Measurements from ENCODE around the gene OR8B3.
"Not testable (repeated sequence)": the region's sequence is repeated elsewhere in the genome, so short reads cannot be mapped to it uniquely, and the experiment has no call there.

OR8B3 gene

DNA sequence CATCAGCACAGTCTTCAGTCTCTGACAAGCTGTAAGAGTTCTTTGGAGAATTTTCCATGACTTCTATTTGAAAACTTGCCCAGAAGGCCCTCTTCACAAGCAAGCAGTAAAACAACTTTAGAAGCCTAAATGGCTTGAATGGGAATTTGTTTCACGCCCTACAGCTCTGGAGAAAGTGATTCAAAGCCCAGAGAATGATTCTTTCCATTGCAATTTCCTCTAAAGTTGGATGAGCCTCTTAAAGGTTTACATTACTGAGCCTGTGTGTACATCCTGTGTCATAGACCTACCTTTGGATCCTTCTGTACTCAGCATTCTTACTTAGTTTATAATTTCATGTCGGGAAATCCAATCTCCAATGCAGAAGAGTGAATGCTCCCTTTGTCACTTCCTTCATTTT, 6.8 kb upstream of the OR8B3 start:
- no peak overlapping the region for H3K4me3 ChIP-seq (replicated peaks; ENCODE audit: low read depth, low read length)
- no peak for DNase-seq (ENCODE audit: low read depth)
- TF ChIP-seq, protein P1, sequence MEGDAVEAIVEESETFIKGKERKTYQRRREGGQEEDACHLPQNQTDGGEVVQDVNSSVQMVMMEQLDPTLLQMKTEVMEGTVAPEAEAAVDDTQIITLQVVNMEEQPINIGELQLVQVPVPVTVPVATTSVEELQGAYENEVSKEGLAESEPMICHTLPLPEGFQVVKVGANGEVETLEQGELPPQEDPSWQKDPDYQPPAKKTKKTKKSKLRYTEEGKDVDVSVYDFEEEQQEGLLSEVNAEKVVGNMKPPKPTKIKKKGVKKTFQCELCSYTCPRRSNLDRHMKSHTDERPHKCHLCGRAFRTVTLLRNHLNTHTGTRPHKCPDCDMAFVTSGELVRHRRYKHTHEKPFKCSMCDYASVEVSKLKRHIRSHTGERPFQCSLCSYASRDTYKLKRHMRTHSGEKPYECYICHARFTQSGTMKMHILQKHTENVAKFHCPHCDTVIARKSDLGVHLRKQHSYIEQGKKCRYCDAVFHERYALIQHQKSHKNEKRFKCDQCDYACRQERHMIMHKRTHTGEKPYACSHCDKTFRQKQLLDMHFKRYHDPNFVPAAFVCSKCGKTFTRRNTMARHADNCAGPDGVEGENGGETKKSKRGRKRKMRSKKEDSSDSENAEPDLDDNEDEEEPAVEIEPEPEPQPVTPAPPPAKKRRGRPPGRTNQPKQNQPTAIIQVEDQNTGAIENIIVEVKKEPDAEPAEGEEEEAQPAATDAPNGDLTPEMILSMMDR (IDR thresholded peaks at IDR 0.05; ENCODE audit: low read length, missing control alignments) = no peak

DNA sequence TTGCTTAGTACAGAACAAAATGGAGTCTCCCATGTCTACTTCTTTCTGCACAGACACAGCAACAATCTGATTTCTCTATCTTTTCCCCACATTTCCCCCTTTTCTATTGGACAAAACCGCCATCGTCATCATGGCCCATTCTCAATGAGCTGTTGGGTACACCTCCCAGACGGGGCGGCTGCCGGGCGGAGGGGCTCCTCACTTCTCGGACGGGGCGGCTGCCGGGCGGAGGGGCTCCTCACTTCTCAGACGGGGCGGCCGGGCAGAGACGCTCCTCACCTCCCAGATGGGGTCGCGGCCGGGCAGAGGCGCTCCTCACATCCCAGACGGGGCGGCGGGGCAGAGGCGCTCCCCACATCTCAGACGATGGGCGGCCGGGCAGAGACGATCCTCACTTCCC, 4.4 kb upstream of the OR8B3 start:
- not testable (repeated sequence) for H3K4me3 ChIP-seq (replicated peaks; ENCODE audit: low read depth, low read length); DNase-seq (ENCODE audit: low read depth)

DNA sequence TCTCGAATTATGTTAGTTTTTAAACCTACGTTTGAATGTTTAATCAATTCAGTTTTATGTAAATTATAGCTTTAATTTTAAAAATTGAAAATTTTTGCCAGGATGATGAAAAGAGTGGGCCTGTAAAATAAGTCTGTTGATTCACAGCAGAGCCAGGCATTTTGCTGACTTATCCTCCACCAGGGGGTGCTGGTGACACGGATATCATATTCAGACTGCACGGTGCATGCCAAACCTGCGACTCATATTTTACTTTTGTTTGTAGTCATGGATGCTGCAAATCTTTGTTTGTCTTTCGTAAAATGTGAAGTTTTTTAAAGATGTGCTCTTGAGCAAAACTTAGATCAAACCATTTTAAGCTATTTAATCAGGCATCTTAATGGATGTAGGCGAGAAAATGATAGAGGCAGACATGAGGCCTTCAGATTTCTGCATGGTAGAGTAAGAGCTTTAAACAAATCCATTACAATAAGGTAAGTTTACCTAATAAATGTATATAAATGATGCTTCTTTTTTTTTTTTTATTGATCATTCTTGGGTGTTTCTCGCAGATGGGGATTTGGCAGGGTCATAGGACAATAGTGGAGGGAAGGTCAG, 3.6 kb upstream of the OR8B3 start:
- TF ChIP-seq, protein P1 (IDR thresholded peaks at IDR 0.05; ENCODE audit: low read length, missing control alignments) = peak; percentile 86
- DNase-seq (ENCODE audit: low read depth) = peak; percentile 92
- H3K4me3 ChIP-seq (replicated peaks; ENCODE audit: low read depth, low read length) = no peak overlapping the region

DNA sequence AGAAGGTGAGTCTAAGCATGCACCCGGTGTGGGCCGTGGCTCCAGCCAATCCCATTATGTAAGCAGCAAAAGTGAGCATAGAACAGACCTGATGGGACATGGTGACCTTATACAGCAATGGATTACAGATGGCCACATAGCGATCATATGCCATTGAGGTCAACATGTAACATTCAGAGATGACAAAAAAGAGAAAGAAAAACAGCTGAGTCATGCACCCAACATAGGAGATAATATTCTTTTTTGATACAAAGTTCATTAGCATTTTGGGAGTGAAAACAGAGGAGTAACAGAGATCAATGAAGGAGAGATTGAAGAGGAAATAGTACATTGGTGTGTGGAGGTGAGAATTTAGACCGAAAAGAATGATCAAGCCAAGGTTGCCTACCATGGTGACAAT, 2.0 kb downstream of the OR8B3 start:
- not testable (repeated sequence) for H3K4me3 ChIP-seq (replicated peaks; ENCODE audit: low read depth, low read length)

DNA sequence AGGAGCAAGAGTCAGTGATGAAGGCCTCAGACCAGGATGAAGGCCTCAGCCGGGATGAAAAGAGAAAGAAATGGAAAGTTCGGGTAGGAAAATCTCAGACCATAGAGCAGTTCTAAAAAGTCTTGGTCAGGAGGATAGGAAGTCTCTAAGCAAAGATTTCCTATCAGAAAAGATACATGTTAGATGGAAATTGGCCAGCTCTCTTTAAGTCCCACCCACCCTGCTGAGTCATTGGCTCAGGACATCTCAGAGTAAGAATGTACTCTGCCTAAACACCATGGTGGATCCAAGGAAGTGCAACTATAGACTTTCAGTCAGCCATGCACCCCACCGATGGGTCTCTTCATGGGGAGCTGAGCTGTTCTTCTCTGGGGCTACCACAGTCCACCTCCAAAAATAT, 4.4 kb downstream of the OR8B3 start:
- H3K4me3 ChIP-seq (replicated peaks; ENCODE audit: low read depth, low read length) = no peak overlapping the region
- DNase-seq (ENCODE audit: low read depth) = peak; percentile 20
- TF ChIP-seq, protein P1 (IDR thresholded peaks at IDR 0.05; ENCODE audit: low read length, missing control alignments) = no peak

More for the DNA sequence above, 2.0 kb downstream of the OR8B3 start:
- not testable (repeated sequence) for DNase-seq (ENCODE audit: low read depth)

DNA sequence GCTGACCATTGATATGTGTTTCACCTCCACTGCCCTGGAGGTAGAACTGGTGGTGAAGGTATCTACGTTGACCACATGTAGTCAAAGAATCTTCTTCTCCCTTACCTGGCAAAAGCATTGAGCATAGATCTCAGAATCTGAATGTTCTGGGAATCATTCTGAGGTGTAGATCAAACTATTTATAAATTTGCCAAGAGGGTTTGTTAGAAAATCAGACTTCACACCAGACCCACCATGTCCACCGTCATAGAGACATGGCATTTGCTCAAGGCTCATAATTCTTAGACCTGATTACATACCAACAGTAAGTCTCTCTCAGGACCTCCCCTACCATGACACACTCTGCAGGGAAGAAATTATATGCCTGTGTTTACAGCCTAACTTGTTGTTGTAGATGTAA, 14.4 kb downstream of the OR8B3 start, which contains the start of gene OR8B2:
TSS of gene OR8B2 (minus strand) at position 101 of the 400 bp plus-strand sequence. CDS start 1,156 bp downstream, outside the sequence.
- TF ChIP-seq, protein P1 (IDR thresholded peaks at IDR 0.05; ENCODE audit: low read length, missing control alignments) = no peak
- DNase-seq (ENCODE audit: low read depth) = no peak
- H3K4me3 ChIP-seq (replicated peaks; ENCODE audit: low read depth, low read length) = no peak within 1 kb of the TSS

DNA sequence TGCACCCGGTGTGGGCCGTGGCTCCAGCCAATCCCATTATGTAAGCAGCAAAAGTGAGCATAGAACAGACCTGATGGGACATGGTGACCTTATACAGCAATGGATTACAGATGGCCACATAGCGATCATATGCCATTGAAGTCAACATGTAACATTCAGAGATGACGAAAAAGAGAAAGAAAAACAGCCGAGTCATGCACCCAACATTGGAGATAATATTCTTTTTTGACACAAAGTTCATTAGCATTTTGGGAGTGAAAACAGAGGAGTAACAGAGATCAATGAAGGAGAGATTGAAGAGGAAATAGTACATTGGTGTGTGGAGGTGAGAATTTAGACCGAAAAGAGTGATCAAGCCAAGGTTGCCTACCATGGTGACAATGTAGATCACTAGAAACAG, 16.0 kb downstream of the OR8B3 start:
- not testable (repeated sequence) for DNase-seq (ENCODE audit: low read depth); H3K4me3 ChIP-seq (replicated peaks; ENCODE audit: low read depth, low read length)

DNA sequence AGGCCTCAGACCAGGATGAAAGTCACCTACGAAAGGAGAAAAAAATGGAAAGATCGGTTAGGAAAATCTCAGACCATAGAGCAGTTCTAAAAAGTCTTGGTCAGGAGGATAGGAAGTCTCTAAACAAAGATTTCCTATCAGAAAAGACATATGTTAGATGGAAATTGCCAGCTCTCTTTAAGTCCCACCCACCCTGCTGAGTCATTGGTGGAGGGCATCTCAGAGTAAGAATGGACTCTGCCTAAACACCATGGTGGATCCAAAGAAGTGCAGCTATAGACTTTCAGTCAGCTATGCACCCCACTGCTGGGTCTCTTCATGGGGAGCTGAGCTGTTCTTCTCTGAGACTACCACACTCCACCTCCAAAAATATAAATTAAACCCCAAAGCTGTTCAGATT, 18.2 kb downstream of the OR8B3 start:
- no peak overlapping the region for H3K4me3 ChIP-seq (replicated peaks; ENCODE audit: low read depth, low read length)
- DNase-seq (ENCODE audit: low read depth) = no peak
- TF ChIP-seq, protein P1 (IDR thresholded peaks at IDR 0.05; ENCODE audit: low read length, missing control alignments) = no peak
